Stomach (tissue), 9 donors: ENCODE measurements around the gene GATA2. TPM values are rescaled to one million over a fixed set of nuclear protein-coding genes. Genes with fewer than 3 reads are reported as not detected.

ENCODE experiments used
- DNase-seq, 2 donors: peaks; one replicate each; pipeline versions ENCODE4 v3.0.0 to v3.0.0-alpha.2; 2013 to 2019
- H3K27ac ChIP-seq, 5 donors: fragments of 200-600 bp in 4 of 5; sonication (generic) in 4 of 5; one replicate each; pipeline ENCODE4 v1.5.1; 2013 to 2019; ENCODE audit warnings: mild to moderate bottlenecking in 1 of 5, moderate library complexity in 1 of 5
- H3K27me3 ChIP-seq, 3 donors: fragments of 200-600 bp; sonication (generic); one replicate each; pipeline ENCODE4 v1.5.1; 2017 to 2019; ENCODE audit warnings: mixed run types in 1 of 3
- H3K36me3 ChIP-seq, 4 donors: fragments of 200-600 bp; sonication (generic); 1 replicate in 3 of 4; 2 replicates in 1 of 4; pipeline ENCODE4 v1.5.1; 2016 to 2019
- H3K4me1 ChIP-seq, 4 donors: fragments of 200-600 bp; sonication (generic); one replicate each; pipeline ENCODE4 v1.5.1; 2016 to 2019
- H3K4me3 ChIP-seq, 4 donors: fragments of 200-600 bp; sonication (generic) in 3 of 4; one replicate each; pipeline ENCODE4 v1.5.1; 2016 to 2019; ENCODE audit warnings: mild to moderate bottlenecking in 1 of 4
- H3K9me3 ChIP-seq, 4 donors: fragments of 200-600 bp; sonication (generic); one replicate each; pipeline ENCODE4 v1.5.1; 2016 to 2019
- EP300 ChIP-seq: sonication (generic); formaldehyde crosslinking; IDR thresholded peaks from one replicate; pipeline ENCODE4 v1.6.1; 2017; ENCODE audit warnings: antibody characterized with exemption
- POLR2A ChIP-seq, 4 donors: fragments of 450-650 bp; IDR thresholded peaks; one replicate each; pipeline ENCODE4 v1.6.1; 2016; ENCODE audit warnings: antibody characterized with exemption in 4 of 4, control low read depth in 2 of 4, mild to moderate bottlenecking in 1 of 4, moderate library complexity in 1 of 4
- POLR2AphosphoS5 ChIP-seq, 3 donors: sonication (generic); formaldehyde crosslinking; IDR thresholded peaks; one replicate each; pipeline ENCODE4 v1.6.1; 2016; ENCODE audit warnings: antibody characterized with exemption in 3 of 3
- WGBS, 5 donors: extraction: QIAGEN DNeasy Blood & Tissue Kit in 3 of 5; methylation state at CpG; one replicate each; pipeline versions ENCODE4 v1.1.5 to v1.1.7; 2013 to 2018; 5-methylcytosine and 5-hydroxymethylcytosine counted together
- intact Hi-C: fragments of 100-400 bp; cut with DNase I; formaldehyde crosslinking; loops from one replicate; pipeline ENCODE4 v1.15.1; 2023; ENCODE audit warnings: low total_unique reads
- polyA plus RNA-seq, 3 donors: library from polyadenylated mRNA; stranded (reverse); fragments of 200-250 nt; gene quantifications; one replicate each; pipeline ENCODE4 v1.2.3, GENCODE V29; 2013
- total RNA-seq, 5 donors: library from RNA; depleted of rRNA; stranded (reverse); fragments of >200 nt; gene quantifications; one replicate each; pipeline versions ENCODE4 v1.1.0 to v1.2.3, GENCODE V29; 2014 to 2016
- TF ChIP-seq, protein P1 (sequence below), 7 experiments: fragments of 450-650 bp in 4 of 7; fragments of 200-600 bp in 3 of 7; sonication (generic) in 3 of 7; IDR thresholded peaks; one replicate each; pipeline ENCODE4 v1.5.1; 2016 to 2019; ENCODE audit warnings: antibody characterized with exemption in 7 of 7, control low read depth in 2 of 7, mild to moderate bottlenecking in 1 of 7
- donor health status: healthy with polysubstance abuse.
- donor health status: Bipolar disorder and iron deficiency.
- donor health status: healthy.

GATA2 gene
- total and polyA plus RNA-seq, 8 donors = 2.3 to 9.1 (median 3.4) TPM

DNA sequence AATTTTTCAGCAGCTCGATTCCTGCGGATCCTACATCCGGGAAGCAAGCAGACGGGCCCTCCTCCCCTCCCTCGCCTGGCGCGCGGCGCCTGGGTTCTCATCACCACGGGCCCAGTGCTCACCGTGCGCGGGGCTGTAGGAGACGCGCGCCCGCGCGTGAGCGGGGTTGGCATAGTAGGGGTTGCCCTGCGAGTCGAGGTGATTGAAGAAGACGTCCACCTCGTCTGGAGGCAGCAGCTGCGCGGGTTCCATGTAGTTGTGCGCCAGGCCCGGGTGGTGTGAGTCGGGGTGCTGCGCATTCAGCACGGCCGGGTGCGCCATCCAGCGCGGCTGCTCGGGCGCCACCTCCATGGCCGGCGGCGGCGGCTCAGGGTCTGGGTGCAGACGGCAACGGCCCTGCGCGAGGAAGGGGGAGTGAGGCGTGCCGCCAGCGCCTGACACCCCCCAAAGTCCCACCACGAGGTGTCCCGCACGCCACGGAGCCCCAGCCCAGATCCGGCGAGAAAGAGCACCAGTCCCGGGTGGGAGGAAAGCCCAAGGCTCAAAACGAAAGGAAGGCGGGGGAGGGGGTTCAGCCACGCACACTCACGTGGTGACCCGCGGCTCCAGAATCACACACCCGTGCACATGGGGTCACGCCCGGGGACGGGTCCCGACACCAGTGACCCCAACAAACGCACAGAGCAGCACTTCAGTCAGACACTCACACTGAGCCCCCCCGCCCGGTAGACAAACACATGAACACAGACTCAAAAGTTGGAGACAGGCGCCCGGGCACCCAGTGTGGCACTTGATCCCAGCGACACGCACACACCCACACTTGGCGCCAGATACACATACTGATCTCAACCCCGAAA lies 6.1 kb downstream of the GATA2 start:
- H3K27ac ChIP-seq = peak overlapping the region in 4 of 5 donors; percentile 28 to 80 (median 72)
- peak overlapping the region; percentile 49 to 68 (median 58) for H3K4me3 ChIP-seq
- WGBS, 5 donors = 1 to 3% (median 2%) methylated on average over 40 to 75 of the region's 75 CpGs
- peaks cover 43 to 85% (median 62%) of the 10 kb centered on the region in 4 donors for H3K4me1 ChIP-seq
- no peaks in the 10 kb centered on the region for H3K36me3 ChIP-seq
- TF ChIP-seq, protein P1, sequence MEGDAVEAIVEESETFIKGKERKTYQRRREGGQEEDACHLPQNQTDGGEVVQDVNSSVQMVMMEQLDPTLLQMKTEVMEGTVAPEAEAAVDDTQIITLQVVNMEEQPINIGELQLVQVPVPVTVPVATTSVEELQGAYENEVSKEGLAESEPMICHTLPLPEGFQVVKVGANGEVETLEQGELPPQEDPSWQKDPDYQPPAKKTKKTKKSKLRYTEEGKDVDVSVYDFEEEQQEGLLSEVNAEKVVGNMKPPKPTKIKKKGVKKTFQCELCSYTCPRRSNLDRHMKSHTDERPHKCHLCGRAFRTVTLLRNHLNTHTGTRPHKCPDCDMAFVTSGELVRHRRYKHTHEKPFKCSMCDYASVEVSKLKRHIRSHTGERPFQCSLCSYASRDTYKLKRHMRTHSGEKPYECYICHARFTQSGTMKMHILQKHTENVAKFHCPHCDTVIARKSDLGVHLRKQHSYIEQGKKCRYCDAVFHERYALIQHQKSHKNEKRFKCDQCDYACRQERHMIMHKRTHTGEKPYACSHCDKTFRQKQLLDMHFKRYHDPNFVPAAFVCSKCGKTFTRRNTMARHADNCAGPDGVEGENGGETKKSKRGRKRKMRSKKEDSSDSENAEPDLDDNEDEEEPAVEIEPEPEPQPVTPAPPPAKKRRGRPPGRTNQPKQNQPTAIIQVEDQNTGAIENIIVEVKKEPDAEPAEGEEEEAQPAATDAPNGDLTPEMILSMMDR (IDR thresholded peaks at IDR 0.05) = no peak
- TF ChIP-seq POLR2AphosphoS5 (IDR thresholded peaks at IDR 0.05) = peak in 1 of 3 donors; percentile 42
- no peaks in the 10 kb centered on the region for H3K9me3 ChIP-seq
- intact Hi-C loops = no loop called here
- DNase-seq = peak in 1 of 2 donors; percentile 57
- H3K27me3 ChIP-seq = peaks cover 70 to 100% (median 100%) of the 10 kb centered on the region in 3 donors

DNA sequence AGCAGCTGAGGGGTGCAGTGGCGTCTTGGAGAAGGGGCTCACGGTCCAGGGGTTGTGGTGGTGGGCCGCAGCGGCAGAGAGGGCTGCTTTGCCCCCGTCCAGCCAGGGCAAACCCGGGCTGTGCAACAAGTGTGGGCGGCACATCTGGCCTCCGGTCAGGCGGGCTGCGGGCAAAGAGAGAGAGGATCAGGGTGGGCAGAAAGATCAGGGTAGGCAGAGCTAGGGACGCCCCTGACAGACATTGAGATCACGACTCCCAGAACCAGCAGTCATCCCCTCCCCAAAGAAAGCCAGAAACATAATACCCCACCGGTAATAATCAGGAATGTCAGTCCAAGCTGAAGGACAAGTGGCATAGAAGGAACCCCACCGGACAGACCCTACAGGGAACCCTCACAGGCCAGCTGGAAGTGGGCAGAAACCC lies 6.8 kb downstream of the GATA2 start:
- Histone ChIP-seq H3K4me3 (peak overlapping the region; percentile 49 to 68 (median 58)), H3K36me3 (no peaks in the 10 kb centered on the region), H3K27me3 (peaks cover 66 to 100% (median 100%) of the 10 kb centered on the region in 3 donors), H3K4me1 (peaks cover 43 to 83% (median 62%) of the 10 kb centered on the region in 4 donors), H3K9me3 (no peaks in the 10 kb centered on the region), H3K27ac (peak overlapping the region in 1 of 5 donors; percentile 71)
- no peak for DNase-seq
- intact Hi-C loops = no loop called here
- 6 to 12% (median 8%) methylated on average over 9 to 14 of the region's 14 CpGs for WGBS, 5 donors
- no peak for TF ChIP-seq POLR2AphosphoS5 (IDR thresholded peaks at IDR 0.05)
- TF ChIP-seq, protein P1 (IDR thresholded peaks at IDR 0.05) = no peak

DNA sequence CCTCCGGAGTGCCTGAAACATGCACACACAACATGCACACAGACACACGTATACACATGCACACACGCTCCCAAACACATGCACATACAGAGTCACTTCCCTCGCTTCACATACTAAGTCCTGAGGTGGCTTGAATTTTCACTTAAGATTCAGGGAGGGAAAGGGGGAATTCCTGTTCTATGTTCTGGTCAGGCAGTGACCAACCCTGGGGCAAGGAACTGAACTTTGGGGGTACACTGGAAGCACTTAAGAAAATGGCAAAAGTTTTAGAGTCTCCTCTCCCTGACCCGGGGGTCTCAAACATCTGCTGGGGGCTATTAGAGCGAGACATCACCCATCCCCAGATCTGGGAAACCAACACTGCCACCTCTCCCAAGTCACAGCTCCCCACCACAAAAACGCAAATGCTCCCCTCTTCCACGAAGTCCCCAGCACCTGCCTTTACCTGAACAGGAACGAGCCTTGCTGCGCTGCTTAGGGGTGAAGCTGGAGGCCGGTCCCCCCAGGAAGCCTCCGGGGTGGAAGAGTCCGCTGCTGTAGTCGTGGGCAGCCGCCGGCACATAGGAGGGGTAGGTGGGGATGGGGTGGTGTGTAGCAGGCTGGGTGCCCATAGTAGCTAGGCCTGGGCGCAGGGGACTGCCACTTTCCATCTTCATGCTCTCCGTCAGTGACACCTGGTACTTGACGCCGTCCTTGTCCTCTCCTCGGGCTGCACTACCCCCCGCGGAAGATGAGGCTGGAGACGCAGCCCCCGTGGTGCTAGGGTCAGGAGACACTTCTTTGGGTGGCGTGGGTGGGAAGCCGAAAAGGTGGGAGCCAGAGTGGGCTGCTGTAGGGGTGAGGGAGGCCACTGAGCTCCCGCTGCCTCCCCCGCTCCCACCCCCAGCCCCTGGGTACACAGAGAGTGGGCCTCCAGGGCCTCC lies 7.5 kb downstream of the GATA2 start:
- TF ChIP-seq POLR2A (IDR thresholded peaks at IDR 0.05) (no peak), POLR2AphosphoS5 (IDR thresholded peaks at IDR 0.05) (no peak), EP300 (no peak)
- TF ChIP-seq, protein P1 (IDR thresholded peaks at IDR 0.05) = no peak
- no peak overlapping the region for H3K27ac ChIP-seq
- H3K36me3 ChIP-seq = no peaks in the 10 kb centered on the region
- DNase-seq = no peak
- peaks cover 42 to 76% (median 56%) of the 10 kb centered on the region in 4 donors for H3K4me1 ChIP-seq
- peaks cover 59 to 100% (median 100%) of the 10 kb centered on the region in 3 donors for H3K27me3 ChIP-seq
- no peaks in the 10 kb centered on the region for H3K9me3 ChIP-seq
- WGBS, 5 donors = 18 to 22% (median 19%) methylated on average over 24 to 29 of the region's 29 CpGs
- intact Hi-C loops = no loop called here
- H3K4me3 ChIP-seq = peak overlapping the region; percentile 49 to 68 (median 58)
